ENCODE measurements around the gene PHACTR4.

GRCh38 chr1:28456078-28456477 is 86.5 kb downstream of the PHACTR4 start:
- TF ChIP-seq POLR2A (conservative IDR thresholded peaks at IDR 0.05) = no peak
- TF ChIP-seq RAD21 (CRISPR knock-in tag; conservative IDR thresholded peaks at IDR 0.05 in 1 of 2, IDR thresholded peaks at IDR 0.05 in 1 of 2) = no peak
- TF ChIP-seq ESRRA (IDR thresholded peaks at IDR 0.05; ENCODE audit: borderline replicate concordance, low read depth) = no peak
- TF ChIP-seq ATF1 (CRISPR knock-in tag; IDR thresholded peaks at IDR 0.05) = no peak
- no peak for TF ChIP-seq ATF1 (tag; IDR thresholded peaks at IDR 0.05)

Measured in K562 (cell line).